GM12865 (cell line): Measurements from ENCODE around the gene CFAP46.
"Not testable (repeated sequence)": the region's sequence is repeated elsewhere in the genome, so short reads cannot be mapped to it uniquely, and the experiment has no call there.

Experiments
- DNase-seq: peaks from one replicate; pipeline ENCODE4 v3.0.0; 2010; ENCODE audit warnings: low read depth
- H3K4me3 ChIP-seq: 2 replicates; pipeline ENCODE4 v1.5.1; 2011; ENCODE audit warnings: mild to moderate bottlenecking, low read depth, low read length, control low read depth
- CTCF ChIP-seq: IDR thresholded peaks from 2 replicates; pipeline ENCODE4 v1.5.1; 2011; ENCODE audit warnings: low read length, control low read depth, low read depth, inconsistent platforms; ENCODE audit not compliant: insufficient read depth; ENCODE audit errors: missing control alignments

CFAP46 gene

GRCh38 chr10:132890301-132890700, 52.1 kb downstream of the CFAP46 start:
- no peak overlapping the region for H3K4me3 ChIP-seq
- TF ChIP-seq CTCF: no peak
- DNase-seq: no peak

- no peak for DNase-seq
- TF ChIP-seq CTCF: no peak
- no peak overlapping the region for H3K4me3 ChIP-seq
Observed at GRCh38 chr10:132889556-132889955, 52.8 kb downstream of the CFAP46 start.

GRCh38 chr10:132888898-132889490, 53.4 kb downstream of the CFAP46 start:
- H3K4me3 ChIP-seq: no peak overlapping the region
- DNase-seq: no peak
- no peak for TF ChIP-seq CTCF

- DNase-seq, H3K4me3 ChIP-seq: not testable (repeated sequence)
Observed at GRCh38 chr10:132888446-132888845, 53.9 kb downstream of the CFAP46 start.

- H3K4me3 ChIP-seq: no peak overlapping the region
- TF ChIP-seq CTCF: no peak
- DNase-seq: no peak
Observed at GRCh38 chr10:132886211-132887099, 55.9 kb downstream of the CFAP46 start.

GRCh38 chr10:132885451-132886210, 56.7 kb downstream of the CFAP46 start:
- TF ChIP-seq CTCF: no peak
- no peak for DNase-seq
- no peak overlapping the region for H3K4me3 ChIP-seq

- DNase-seq: no peak
- no peak overlapping the region for H3K4me3 ChIP-seq
- TF ChIP-seq CTCF: no peak
Observed at GRCh38 chr10:132884691-132885271, 57.6 kb downstream of the CFAP46 start.
